HT-29 (cell line): ENCODE measurements around the gene OAT. TPM values are rescaled to one million over a fixed set of nuclear protein-coding genes. Genes with fewer than 3 reads are reported as not detected.

Experiments used
- DNase-seq: peaks from one replicate; pipeline ENCODE4 v3.0.0-alpha.2; 2015; ENCODE audit warnings: low spot score
- total RNA-seq: library from RNA; depleted of rRNA; stranded (reverse); fragments of >200 nt; shearing (Covaris generic); gene quantifications from 2 replicates; pipeline ENCODE4 v1.2.3, GENCODE V29; 2014

Gene OAT
- total RNA-seq, 1 experiment from 2014 or later, result 28.9 TPM

DNA sequence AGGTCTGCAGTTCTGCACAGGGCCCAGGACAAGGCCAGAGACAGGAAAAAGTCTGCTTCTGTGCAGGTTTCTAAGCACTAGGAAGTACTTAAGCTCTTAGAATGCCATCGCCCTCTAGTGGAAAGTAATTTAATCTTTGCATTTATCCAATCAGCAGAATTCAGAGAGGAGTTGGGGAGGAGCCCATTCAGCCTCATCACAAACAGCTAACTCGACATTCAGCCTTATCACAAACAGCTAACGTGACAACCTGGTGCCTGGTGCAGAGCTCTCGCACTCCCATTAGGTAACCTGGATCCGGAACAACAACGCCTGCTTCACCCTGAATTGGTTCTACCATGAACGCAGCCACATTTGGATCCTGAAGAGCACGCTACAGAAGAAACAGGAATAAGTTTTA is 15.2 kb downstream of the OAT start:
- peak; percentile 92 for DNase-seq

DNA sequence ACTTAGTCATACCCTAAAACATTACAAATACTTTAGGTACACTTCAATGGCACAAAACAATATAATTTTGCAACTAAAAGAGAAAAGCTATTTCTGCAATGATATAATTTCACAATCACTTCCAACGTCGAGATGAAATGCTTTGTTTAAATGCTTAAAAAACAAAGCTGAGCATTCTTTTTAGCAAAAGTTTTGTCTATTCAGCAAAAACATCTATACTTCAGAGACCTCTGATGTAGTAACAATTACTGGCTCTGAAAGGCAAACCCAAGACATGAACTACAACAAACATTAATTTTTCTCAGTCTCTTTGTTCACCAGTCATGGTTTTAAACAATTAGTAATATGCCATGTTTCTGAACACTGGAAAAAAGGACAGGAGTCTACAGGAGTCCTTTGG is 16.4 kb downstream of the OAT start:
- no peak for DNase-seq

DNA sequence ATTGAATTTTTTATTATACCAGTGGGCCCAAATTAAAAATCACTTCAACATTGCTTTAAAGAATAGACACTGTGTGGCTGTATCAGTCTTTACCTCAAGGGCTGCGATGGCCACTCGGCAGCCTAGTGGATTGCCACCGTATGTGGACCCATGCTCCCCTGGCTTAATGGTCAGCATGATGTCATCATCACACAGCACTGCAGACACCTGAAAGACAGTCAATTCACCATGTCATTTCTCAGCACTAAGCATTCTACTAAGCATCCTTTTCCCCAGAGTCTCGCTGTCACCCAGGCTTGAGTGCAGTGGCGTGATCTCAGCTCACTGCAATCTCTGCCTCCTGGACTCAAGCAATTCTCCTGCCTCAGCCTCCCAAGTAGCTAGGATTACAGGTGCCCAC is 17.1 kb downstream of the OAT start:
- no peak for DNase-seq

DNA sequence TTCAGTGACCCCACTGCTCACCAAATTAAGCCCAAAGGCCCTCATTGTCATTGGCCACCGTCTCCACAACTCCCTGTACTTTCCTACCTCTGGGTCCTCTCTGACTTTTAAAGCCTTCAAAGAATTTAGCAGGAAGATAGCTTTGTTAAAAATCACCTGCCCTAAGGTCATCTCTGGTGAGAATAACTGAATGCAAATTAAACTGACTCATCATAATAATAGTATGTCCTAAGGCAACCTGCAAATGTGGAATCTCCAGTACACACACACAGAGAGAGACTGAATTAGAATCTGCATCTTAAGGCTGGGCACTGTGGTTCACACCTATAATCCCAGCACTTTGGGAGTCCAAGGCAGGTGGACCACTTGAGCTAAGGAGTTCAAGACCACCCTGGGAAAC is 24.1 kb downstream of the OAT start:
- DNase-seq, result no peak

DNA sequence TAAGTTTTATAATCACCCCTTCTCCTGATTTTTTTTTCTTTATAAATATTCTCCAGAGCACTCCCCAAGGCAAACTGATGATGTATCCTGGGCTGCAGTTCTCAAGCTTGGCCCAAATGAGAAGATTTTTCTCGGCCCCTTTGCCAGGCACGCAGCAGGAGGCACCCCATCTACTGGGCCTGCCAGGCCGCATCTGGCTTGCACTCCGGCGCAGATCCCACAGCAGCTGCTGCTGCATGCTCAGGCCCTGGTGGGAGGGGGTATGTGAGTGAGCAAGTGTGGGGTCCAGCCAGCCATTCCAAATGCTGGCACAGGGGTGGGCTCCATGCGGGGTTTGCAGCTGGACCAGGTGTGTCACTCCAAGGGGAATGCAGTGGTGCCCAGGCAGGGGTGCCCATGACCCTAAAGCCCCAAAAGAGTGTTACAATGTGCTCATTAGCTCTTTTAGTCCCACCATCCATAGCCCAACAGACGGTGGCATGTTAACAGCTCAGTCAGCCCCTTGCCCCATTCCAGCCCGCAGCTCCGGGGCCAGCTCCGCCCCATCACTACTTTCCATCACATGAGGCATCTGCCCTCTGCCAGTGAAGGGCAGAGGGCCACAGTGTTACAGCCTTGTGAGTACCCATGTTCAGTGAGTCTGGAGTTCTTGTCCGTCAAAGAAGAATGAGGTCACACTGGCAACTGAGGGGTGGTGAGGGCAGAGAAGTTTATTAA is 25.9 kb downstream of the OAT start:
- no peak for DNase-seq

DNA sequence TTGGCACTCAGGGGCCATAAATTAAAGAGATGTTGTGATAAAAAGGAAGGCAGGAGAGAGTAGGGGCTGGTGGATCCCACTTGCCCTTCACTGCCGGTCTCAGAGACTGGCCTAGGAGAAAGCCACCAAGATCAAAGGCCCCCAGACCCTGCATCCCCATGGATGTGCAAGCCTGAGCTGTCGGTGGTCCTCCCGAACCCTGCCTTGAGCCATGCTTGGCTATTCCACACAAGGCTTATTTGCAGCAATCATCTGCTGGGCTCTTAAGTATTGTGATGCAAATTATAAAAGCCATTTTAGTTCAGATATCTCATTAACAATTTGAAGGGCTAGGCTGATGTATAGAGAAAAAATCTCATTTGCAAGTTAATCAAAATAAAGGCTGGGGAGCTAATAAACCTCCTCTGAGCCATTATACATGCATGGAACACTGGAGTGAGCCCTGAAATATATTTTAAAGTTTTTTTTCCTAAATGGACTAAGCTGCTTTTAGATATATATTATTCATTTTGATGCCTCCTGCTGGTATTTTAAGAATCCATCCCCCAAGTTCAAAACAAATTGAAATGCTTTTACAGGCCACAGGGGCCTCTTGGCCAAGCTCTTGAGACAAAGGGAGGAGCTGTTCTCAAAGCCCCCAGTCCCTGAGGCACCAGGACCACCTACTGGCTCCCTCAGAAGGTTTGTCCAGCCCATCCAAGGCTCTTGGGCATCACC is 28.1 kb downstream of the OAT start:
- DNase-seq, result no peak

DNA sequence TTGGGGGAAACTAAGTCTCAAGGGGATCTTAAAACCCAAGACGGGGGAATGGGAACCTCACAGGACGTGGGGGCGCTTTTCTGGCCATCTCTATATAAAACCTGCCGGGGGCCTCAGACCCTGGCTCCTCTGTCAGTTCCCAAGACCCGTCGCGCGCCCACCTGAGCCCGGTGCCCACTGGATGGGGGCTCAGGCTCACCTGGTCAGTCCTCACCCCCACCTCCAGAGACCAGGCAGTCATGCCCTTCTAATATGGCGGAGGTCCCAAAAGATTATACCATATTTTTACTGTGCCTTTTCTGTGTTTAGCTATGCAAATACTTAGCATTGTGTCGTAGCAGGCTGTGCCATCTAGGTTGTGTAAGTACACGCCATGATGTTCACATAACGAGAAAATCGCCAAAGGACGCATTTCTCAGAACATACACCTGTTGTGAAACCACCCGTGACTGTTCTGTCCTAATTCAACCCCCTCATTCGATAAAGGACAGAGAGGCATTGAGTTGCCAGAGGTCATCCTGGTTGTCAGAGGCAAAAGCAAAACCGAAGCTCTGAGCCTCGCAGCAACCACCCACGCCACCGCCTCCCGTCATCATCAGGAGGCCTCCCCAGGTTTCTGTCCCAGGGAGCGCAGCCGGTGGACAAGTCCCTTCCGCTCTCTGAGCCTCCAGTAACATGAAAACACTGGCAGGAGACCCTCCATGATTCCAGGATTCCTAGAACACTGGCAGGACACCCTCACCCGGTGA is 28.9 kb downstream of the OAT start:
- DNase-seq, result no peak

DNA sequence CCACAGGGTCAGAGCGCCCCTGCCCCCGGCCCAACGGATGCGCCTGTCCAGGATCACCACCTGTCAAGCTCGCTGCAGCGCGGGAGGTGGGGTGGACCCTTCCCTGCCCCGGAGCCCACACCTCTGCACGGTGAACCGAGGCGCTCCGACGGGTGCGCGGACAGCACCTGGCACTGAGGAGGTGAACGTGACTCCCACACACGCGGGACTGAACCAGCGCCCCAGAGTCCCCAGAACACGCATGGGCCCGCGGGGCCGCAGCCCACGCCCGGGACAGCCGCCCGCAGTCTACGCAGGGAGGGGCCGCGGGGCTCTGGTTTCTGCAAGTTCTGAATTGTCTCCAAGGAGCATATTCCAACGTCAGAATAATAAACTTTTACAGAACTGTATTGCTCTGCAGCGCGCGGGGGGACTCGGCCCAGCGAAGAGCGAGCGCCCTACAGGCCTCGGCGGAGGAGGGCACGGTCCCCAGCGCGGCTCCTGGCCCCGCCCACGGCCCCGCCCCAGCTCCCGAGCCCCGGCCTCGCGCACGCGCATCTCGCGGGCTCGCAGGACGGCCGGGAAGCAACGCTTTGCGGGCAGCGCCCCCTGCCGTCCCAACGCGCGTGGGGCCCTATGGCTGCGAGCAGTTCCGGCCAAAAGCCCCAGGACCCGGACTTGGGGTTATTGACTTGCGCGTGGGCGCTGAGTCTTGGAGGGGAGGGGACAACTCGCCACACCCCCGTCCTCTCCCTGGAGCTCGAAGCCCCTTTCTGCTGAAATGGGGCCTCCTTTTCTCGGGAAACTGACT is 29.7 kb downstream of the OAT start:
- DNase-seq, result peak; percentile 85

DNA sequence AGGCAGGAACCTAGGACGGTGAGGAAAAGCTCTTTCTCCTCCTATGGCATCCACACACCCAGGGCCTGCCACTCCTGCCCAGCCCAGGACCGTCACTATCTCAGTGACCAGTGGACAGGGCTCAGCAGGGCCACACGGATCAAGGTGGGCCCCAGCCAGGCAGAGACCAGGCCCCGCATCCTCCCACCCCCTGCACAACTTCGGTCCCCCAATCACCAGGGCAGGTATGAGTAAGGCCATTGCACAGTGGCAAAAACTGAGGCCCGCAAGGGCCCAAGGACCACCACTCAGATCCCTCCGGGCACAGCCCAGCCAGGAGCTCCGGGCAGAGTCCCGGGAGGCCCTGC is 30.3 kb downstream of the OAT start:
- no peak for DNase-seq

DNA sequence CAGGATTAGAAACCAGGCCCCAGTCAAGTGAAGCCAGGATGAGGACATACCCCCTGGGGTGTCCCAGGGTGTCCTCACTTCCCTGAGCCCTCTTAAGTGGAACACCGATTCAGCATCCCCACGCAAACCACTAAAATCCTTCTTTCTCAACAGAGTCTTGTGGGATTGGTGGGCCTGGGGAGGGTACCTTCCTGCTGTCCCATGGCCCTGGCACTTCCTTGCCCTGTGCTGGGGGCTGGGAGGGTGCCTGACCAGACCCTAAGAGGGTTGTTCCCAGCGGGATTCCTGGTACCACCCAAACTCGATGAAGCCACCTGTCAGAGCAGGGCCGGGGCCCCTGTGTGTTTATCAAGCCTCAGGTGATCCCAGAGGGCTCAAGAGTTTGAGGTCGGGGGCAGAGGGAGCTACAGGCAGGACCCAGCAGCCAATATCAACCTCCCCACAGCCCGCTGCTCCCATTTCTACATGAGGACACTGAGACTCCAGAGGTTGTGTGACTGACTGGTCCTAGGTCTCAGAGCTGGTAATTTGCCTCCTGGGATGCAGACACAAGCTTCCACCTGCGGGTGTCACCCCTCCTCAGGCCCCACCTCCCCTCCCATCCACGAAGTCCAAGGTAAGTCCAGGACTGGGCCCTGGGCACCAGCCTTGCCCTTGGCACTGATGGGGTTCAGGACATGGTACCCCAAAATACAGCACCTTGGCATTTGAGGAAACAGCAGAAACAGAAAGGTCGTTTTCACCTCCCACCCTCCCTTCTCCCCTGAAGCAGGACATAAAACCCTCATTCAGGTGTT is 31.4 kb downstream of the OAT start:
- DNase-seq, result no peak

DNA sequence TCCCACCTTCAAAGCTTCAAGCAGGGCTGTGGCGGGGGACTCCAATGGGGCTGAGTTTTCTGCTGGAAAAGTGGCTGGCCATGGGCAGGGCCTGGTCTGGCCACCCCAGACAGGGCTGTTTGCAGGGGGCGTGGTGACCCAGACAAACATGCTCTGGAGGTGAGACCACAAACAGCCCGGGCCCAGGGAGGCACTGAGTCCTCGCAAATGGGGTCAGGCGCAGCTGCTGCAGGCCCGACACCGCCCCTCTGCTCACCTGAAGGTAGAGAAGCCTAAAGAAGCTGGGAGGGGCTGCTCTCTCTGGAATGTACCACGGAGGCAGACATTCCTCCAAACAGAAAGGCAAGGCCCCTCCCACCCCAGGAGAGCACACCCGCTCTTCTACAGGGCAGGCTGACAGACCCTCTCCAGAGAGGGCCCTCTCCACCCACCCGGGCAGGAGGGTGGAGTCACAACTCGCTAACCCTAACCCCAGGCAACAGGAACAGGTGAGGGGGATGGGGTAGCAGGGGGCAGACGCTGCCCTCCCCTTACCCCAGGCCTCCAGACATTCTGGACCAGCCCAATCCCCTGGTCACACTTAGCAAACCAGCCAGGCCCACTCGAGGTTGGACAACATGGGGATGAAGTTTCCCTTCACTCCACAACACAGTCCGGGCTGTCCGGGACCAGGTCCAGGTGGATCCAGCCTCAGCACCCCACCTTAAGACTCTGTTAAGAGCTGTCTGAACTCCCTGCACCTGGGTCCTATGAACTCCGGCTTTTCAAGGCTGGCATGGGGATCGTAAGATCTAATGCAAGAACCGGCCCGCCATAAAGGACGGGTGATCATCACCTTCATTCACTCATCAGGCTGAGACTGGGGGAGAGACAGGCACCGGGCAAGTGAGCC is 32.3 kb downstream of the OAT start:
- no peak for DNase-seq

DNA sequence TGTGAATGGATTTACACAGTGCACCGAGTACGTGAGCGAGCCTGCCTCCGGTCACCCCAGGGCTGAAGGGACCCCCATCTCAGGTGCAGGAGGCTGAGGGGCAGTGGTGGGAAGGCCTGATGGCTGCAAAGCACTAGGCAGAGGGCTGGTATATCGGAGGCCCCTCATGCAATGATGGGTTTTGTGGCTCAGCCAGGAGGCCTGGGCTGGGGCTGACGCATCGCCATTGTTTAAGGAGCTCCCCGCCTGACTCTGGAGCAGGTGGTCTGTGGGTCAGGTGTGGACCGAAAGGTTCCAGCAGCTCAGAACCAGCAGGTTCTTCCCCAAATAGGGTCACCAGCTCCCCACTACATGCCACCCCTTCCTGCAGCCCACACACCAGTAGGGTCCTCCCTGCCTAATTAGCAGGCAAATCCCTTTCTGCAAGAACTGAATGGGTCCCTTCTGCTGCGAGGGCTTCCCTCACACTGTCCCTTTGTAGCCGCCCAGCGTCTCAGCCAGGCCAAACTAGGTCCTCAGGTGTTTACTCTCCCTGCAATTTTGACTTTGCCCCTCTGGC is 33.0 kb downstream of the OAT start:
- no peak for DNase-seq

DNA sequence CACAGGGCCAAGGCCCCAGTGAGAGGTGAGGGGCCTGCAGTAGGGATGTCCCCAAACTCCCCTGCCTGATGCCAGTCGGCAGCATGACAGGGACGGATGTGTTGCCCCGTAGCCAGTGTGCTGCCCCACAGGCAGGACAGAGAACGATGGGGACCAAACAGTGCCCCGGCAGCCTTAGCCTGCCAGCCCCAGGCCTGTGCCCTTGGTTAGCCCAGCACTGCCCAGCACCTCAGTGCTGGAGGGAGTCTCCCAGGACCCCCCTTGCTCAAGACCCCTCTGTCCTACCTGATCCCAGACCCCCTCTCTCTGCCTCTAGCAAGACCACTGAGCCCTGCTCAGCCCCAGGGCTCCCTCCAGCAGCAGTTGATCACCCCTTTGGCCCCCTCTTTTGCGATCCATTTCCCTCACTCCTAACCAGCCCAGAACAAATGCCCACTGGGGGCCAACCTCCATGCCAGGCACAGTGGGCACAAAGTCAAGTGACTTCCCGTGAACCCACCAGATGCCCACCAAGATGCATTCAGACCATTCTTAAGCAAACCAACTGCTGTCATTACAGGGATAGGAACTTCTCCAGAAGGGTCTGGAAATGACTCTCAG is 34.0 kb downstream of the OAT start:
- DNase-seq, result no peak

DNA sequence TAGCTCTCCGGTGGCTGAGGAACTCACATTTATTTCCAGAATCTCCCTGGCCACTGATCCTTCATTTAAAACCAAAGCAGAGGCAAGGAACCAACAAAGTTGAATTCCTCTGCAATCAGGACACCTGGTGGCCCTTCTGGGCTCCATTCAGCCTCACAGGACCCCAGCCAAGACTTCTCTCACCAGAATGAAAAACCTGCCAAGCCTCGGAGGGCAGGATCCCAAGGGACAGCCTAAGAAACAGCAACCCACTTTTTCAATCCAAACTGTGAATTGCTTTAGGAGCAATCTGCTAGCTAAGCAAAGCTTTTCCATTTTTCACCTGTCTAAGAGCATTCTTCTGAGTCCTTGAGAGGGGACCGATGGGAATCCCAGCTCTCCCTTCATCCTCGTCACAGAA is 34.6 kb downstream of the OAT start:
- no peak for DNase-seq

DNA sequence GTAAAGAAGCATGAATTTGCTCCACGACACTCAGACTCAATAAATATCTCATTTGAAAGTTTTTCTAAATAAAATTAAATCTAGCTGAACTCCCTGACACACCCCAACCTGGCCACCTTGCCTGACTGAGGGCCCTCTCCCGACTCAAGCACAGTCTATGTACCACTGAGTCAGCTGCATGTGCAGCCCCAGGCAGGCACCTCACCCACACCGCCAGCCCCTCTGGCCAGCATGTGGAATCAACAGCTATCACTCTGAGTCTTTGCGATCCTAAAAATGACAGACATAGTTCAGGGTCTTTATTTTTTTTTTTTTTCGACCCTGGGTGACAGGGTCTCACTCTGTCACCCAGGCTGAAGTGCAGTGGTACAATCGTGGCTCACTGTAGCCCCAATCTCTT is 35.2 kb downstream of the OAT start:
- DNase-seq, result no peak

DNA sequence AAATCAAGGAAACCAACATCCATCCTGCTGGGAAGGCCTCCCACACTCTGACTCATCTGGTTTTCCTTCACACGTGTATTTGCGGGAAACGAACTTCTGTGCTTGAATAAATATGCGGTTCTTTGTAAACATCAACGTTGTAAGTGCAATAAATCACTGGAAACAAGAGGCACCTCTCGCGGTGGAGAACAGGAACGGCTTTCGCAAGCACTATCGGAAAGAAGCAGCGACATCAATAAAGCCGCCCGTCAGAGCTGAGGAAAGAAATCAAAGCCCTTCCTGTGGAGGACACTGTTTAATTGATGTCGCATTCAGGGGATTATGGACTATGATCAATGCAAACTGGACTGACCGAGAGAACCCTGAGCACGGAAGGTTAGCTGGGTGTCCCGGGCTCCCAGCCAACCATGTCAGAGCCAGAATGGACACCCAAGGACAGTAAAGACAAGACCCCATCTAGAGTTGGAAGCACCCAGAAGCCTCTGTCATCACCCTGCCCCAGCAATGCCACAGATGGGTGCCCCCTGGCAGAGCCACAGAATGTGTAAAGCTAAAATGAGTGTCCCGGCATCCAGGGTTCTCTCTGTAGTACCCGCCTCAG is 37.6 kb downstream of the OAT start:
- peak; percentile 31 for DNase-seq

DNA sequence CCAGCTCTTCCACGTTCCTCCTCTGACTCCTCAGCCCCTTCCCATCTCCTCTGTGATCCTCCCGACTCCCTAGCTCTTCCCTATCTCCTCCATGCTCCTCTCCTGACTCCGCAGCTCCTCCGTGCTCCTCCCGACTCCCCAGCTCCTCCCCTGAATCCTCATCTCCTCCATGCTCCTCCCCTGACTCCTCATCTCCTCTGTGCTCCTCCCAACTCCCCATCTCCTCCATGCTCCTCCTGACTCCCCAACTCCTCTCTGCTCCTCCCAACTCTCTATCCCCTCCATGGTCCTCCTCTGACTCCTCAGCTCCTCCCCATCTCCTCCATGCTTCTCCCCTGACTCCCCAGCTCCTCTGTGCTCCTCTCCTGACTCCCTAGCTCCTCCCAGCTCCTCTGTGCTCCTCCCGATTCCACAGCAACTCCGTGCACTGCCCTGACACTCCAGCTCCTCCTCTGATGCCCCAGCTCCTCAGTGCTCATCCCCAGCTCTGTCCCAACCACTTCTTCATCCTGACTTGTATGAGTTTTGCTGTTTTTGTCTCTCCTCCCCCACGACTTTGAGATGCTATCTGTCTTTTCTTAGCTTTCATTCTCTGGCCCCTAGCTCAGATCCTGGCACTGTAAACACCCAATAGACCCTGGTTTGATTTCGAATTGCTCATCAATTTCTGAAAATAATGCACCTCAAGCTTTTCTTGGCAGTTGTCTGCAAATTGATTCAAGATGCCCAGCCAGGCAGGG is 38.3 kb downstream of the OAT start:
- DNase-seq, result no peak

DNA sequence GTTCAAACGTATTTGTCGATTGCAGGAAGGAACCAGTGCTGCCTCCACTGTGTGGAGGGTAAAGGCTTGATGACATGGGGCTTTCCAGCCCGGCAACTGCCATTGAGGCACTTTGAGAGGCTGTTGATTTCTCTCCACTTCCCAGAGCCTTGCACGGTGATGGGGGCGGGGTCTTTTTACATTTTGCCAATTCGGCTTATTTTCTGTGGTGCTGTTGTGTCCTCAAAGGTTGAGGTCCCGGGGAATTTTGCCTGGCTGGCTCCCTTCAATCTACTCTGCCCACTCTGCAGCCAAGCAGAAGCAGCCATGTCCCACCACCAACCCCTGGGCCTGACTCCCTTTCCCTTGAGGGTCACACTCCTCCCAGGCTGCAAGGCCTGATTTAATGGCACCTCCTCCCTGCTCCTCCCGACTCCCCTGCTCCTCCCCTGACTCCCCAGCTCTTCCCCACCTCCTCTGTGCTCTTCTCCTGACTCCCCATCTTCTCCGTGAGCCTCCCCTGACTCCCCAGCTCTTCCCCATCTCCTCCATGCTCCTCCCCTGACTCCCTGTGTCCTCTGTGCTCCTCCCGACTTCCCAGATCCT is 39.0 kb downstream of the OAT start:
- no peak for DNase-seq
